Measurements from ENCODE around the gene AMOTL2. TPM values are rescaled to one million over a fixed set of nuclear protein-coding genes. Genes with fewer than 3 reads are reported as not detected.

Gene AMOTL2
- total and polyA plus RNA-seq, 2 donors (not counting 1 experiment from before 2014, with no cell fraction given), result not detected

- H3K9me3 ChIP-seq (ENCODE audit: control extremely low read depth in 1 of 3, control insufficient read depth in 2 of 3, insufficient read depth in 1 of 3, low read length in 2 of 3), result peaks cover 0 to 13% (median 5%) of the 10 kb centered on the region in 3 donors
- H3K4me1 ChIP-seq (ENCODE audit: control insufficient read depth in 2 of 2, insufficient read depth in 2 of 2, low read length in 2 of 2), result peaks cover 0 to 3% of the 10 kb centered on the region in 2 donors
- no peak overlapping the region for H3K9ac ChIP-seq (ENCODE audit: low read length)
- peaks cover 6% of the 10 kb centered on the region for H3K9me3 Mint-ChIP-seq (ENCODE audit: insufficient read depth)
- ChIA-PET POLR2A (no interaction called here), CTCF (interaction anchor here (1.5 kb wide), 1 partner anchor 166 kb away, joined by 7 read pairs; no protein-coding TSS in a partner anchor)
- no peak overlapping the region for H3K27ac Mint-ChIP-seq
- peaks cover 36% of the 10 kb centered on the region for H3K27me3 Mint-ChIP-seq
- no peak overlapping the region for H2AFZ ChIP-seq (ENCODE audit: insufficient read depth, low read depth, low read length, poor library complexity, severe bottlenecking)
- no peak overlapping the region for H3K27ac ChIP-seq (ENCODE audit: low read length in 2 of 2)
- H3K79me2 ChIP-seq (ENCODE audit: control insufficient read depth, insufficient read depth, low read length), result no peaks in the 10 kb centered on the region
- ATAC-seq (ENCODE audit: low read depth) (no peak), DNase-seq (no peak)
- H3K4me3 Mint-ChIP-seq, result no peak overlapping the region
- intact Hi-C loops (cut with micrococcal nuclease), result loop anchor here (5.0 kb wide), 1 partner anchor 167 kb away; no protein-coding TSS in a partner anchor
- H3K27me3 ChIP-seq (replicated peaks in 1 of 4; ENCODE audit: control extremely low read depth in 1 of 4, control insufficient read depth in 3 of 4, insufficient read depth in 4 of 4, low read length in 3 of 4), result peaks cover 0 to 34% (median 5%) of the 10 kb centered on the region in 4 experiments
- H3K4me2 ChIP-seq (replicated peaks; ENCODE audit: low read depth, low read length, poor library complexity, severe bottlenecking), result no peak overlapping the region
- no peak for TF ChIP-seq EZH2 (IDR thresholded peaks at IDR 0.05; ENCODE audit: borderline replicate concordance, insufficient read depth, low read depth, low read length, poor library complexity, severe bottlenecking)
- no peak for TF ChIP-seq CTCF (IDR thresholded peaks at IDR 0.05)
- H3K36me3 ChIP-seq (replicated peaks in 1 of 2; ENCODE audit: control extremely low read depth in 1 of 2, control insufficient read depth in 1 of 2, extremely low read depth in 1 of 2, insufficient read depth in 2 of 2, low read length in 1 of 2), result no peaks in the 10 kb centered on the region
- WGBS (ENCODE audit: insufficient coverage), result 79% methylated on average over 3 of the region's 3 CpGs
- H3K4me3 ChIP-seq (ENCODE audit: control extremely low read depth in 1 of 5, extremely low read depth in 1 of 5, insufficient read depth in 1 of 5, low read depth in 2 of 5, low read length in 4 of 5), result no peak overlapping the region
- H3K4me1 Mint-ChIP-seq, result peaks cover 20% of the 10 kb centered on the region
- no peaks in the 10 kb centered on the region for H4K20me1 ChIP-seq (ENCODE audit: control insufficient read depth, insufficient read depth, low read length, poor library complexity, severe bottlenecking)
Measured at GRCh38 chr3:134378818-134379217, 4.6 kb upstream of the AMOTL2 start.

DNA sequence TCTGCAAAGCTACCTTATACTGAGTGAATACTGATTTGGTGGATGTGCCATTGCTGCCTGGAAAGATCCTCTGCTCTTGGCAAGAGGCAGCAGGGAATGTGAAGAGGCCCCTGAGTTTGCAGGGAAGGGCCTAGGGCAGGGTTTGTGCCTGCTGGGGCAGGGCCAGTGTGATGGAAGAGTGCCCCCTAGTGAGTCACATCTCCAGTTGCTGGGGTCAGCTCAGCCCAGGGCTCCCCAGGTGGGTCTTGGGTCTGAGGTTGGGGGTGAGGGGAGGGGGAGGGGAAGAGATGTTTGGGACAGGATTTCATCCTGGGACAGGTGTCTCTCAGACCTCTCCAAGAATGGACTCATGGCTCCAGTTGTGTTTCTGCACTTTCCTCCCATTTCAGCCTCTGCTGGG, 4.1 kb upstream of the AMOTL2 start:
- no peak overlapping the region for H3K4me3 ChIP-seq (ENCODE audit: control extremely low read depth in 1 of 5, extremely low read depth in 1 of 5, insufficient read depth in 1 of 5, low read depth in 2 of 5, low read length in 4 of 5)
- H3K9me3 ChIP-seq (ENCODE audit: control extremely low read depth in 1 of 3, control insufficient read depth in 2 of 3, insufficient read depth in 1 of 3, low read length in 2 of 3), result peaks cover 0 to 13% (median 5%) of the 10 kb centered on the region in 3 donors
- H3K4me2 ChIP-seq (replicated peaks; ENCODE audit: low read depth, low read length, poor library complexity, severe bottlenecking), result no peak overlapping the region
- no peak overlapping the region for H3K27ac Mint-ChIP-seq
- POLR2A ChIA-PET, result no interaction called here
- peaks cover 3% of the 10 kb centered on the region in 2 donors for H3K4me1 ChIP-seq (ENCODE audit: control insufficient read depth in 2 of 2, insufficient read depth in 2 of 2, low read length in 2 of 2)
- H3K4me1 Mint-ChIP-seq, result peaks cover 20% of the 10 kb centered on the region
- peaks cover 6% of the 10 kb centered on the region for H3K9me3 Mint-ChIP-seq (ENCODE audit: insufficient read depth)
- DNase-seq (no peak), ATAC-seq (ENCODE audit: low read depth) (no peak)
- TF ChIP-seq EZH2 (IDR thresholded peaks at IDR 0.05; ENCODE audit: borderline replicate concordance, insufficient read depth, low read depth, low read length, poor library complexity, severe bottlenecking), result no peak
- TF ChIP-seq CTCF (IDR thresholded peaks at IDR 0.05), result no peak
- H3K4me3 Mint-ChIP-seq, result no peak overlapping the region
- no peaks in the 10 kb centered on the region for H4K20me1 ChIP-seq (ENCODE audit: control insufficient read depth, insufficient read depth, low read length, poor library complexity, severe bottlenecking)
- CTCF ChIA-PET, result interaction anchor here (1.5 kb wide), 1 partner anchor 166 kb away, joined by 7 read pairs; no protein-coding TSS in a partner anchor
- no peaks in the 10 kb centered on the region for H3K36me3 ChIP-seq (replicated peaks in 1 of 2; ENCODE audit: control extremely low read depth in 1 of 2, control insufficient read depth in 1 of 2, extremely low read depth in 1 of 2, insufficient read depth in 2 of 2, low read length in 1 of 2)
- intact Hi-C loops (cut with micrococcal nuclease), result loop anchor here (5.0 kb wide), 1 partner anchor 166 kb away; no protein-coding TSS in a partner anchor
- H2AFZ ChIP-seq (ENCODE audit: insufficient read depth, low read depth, low read length, poor library complexity, severe bottlenecking), result no peak overlapping the region
- H3K27me3 Mint-ChIP-seq, result peaks cover 36% of the 10 kb centered on the region
- H3K27me3 ChIP-seq (replicated peaks in 1 of 4; ENCODE audit: control extremely low read depth in 1 of 4, control insufficient read depth in 3 of 4, insufficient read depth in 4 of 4, low read length in 3 of 4), result peaks cover 0 to 38% (median 5%) of the 10 kb centered on the region in 4 experiments
- no peak overlapping the region for H3K9ac ChIP-seq (ENCODE audit: low read length)
- H3K27ac ChIP-seq (ENCODE audit: low read length in 2 of 2), result no peak overlapping the region
- no peaks in the 10 kb centered on the region for H3K79me2 ChIP-seq (ENCODE audit: control insufficient read depth, insufficient read depth, low read length)
